Ovary (tissue), 9 donors: Measurements from ENCODE around the gene TRIM74. TPM values are rescaled to one million over a fixed set of nuclear protein-coding genes. Genes with fewer than 3 reads are reported as not detected.
"Not testable (repeated sequence)": the region's sequence is repeated elsewhere in the genome, so short reads cannot be mapped to it uniquely, and the experiment has no call there.

Experiments used
- DNase-seq, 5 donors: peaks; one replicate each; pipeline ENCODE4 v3.0.0-alpha.2; 2019 to 2020
- H3K27ac ChIP-seq, 2 donors: fragments of 200-600 bp; one replicate each; pipeline versions ENCODE4 v1.5.1 to v1.8.0; 2019 to 2022
- H3K27me3 ChIP-seq: fragments of 200-600 bp; one replicate; pipeline ENCODE4 v1.8.0; 2022
- H3K36me3 ChIP-seq: fragments of 200-600 bp; sonication (generic); one replicate; pipeline ENCODE4 v1.5.1; 2019
- H3K4me1 ChIP-seq: one replicate; pipeline ENCODE4 v1.8.1; 2013; ENCODE audit warnings: mild to moderate bottlenecking, moderate library complexity; ENCODE audit not compliant: insufficient read depth
- H3K4me3 ChIP-seq: fragments of 200-600 bp; sonication (generic); one replicate; pipeline ENCODE4 v1.5.1; 2017
- H3K9me3 ChIP-seq, 2 donors: fragments of 200-600 bp in 1 of 2; sonication (generic) in 1 of 2; one replicate each; pipeline versions ENCODE4 v1.5.1 to v1.8.1; 2013 to 2019; ENCODE audit warnings: mild to moderate bottlenecking in 1 of 2, moderate library complexity in 1 of 2
- WGBS, 3 donors: extraction: QIAGEN DNeasy Blood & Tissue Kit in 1 of 3; methylation state at CpG; one replicate each; pipeline versions ENCODE4 v1.1.5 to v1.1.7; 2013 to 2017; 5-methylcytosine and 5-hydroxymethylcytosine counted together
- intact Hi-C, 4 donors: fragments of 100-400 bp; cut with DNase I; formaldehyde crosslinking; loops; one replicate each; pipeline versions ENCODE4 v1.11.0 to v1.15.1; 2022 to 2023
- polyA plus RNA-seq, 2 donors: library from polyadenylated mRNA; stranded (reverse); fragments of 200-250 nt in 1 of 2; fragments of 350-450 nt in 1 of 2; fragmentation: Illumina TruSeq in 1 of 2; extraction: RNeasy Lipid Tissue Mini Kit (QIAGEN cat#74804) in 1 of 2; gene quantifications; one replicate each; pipeline ENCODE4 v1.2.3, GENCODE V29; 2013 to 2014
- total RNA-seq, 7 donors: library from RNA; depleted of rRNA in 2 of 7; stranded (reverse); fragments of >200 nt in 2 of 7; fragmentation: NEBNext Ultra II Directional in 3 of 7; extraction: Animal tissue kit (Norgen Biotek cat#: 25700) in 3 of 7; gene quantifications; one replicate each; pipeline versions ENCODE4 v1.1.0 to v1.2.4, GENCODE V29; 2016 to 2023
- donor health status: DM: no; HTN: no; CAD: no; lungs with moderate emphysema.
- donor health status: DM: no; HTN: no; CAD: no.
- donor health status: Bipolar disorder and iron deficiency.
- donor health status: DM: yes; HTN: yes; CAD: no.
- donor health status: DM: no; HTN: no; CAD: no.
- donor health status: DM: yes; HTN: yes; CAD: no.

Gene TRIM74
- total and polyA plus RNA-seq, 9 donors, result 0.23 to 1.2 (median 0.61) TPM; not detected in 1

- H3K4me1 ChIP-seq, DNase-seq, H3K27me3 ChIP-seq, H3K36me3 ChIP-seq, H3K9me3 ChIP-seq, intact Hi-C loops, H3K27ac ChIP-seq: not testable (repeated sequence)
- 2 to 20% methylated on average over 2 to 3 of the region's 43 CpGs; no CpG with 5 or more reads in 1 of the 3 donors for WGBS, 3 donors
- peak overlapping the region; percentile 28 for H3K4me3 ChIP-seq
These were observed 15.2 kb downstream of the TRIM74 start for GRCh38 chr7:72953901-72954562.

GRCh38 chr7:72950432-72950831 is 18.8 kb downstream of the TRIM74 start:
- DNase-seq, intact Hi-C loops, H3K27ac ChIP-seq, H3K4me3 ChIP-seq, H3K27me3 ChIP-seq, H3K36me3 ChIP-seq, H3K9me3 ChIP-seq, H3K4me1 ChIP-seq: not testable (repeated sequence)
- no CpG with 5 or more reads among the region's 6 CpGs for WGBS, 3 donors

- 62 to 92% (median 81%) methylated on average over 3 to 5 of the region's 6 CpGs for WGBS, 3 donors
- H3K4me1 ChIP-seq, H3K9me3 ChIP-seq, H3K4me3 ChIP-seq, H3K27ac ChIP-seq, intact Hi-C loops, H3K27me3 ChIP-seq, H3K36me3 ChIP-seq: not testable (repeated sequence)
- peak in 3 of 5 donors; percentile 27 to 40 (median 29) for DNase-seq
These were observed 19.6 kb downstream of the TRIM74 start for GRCh38 chr7:72949686-72950085.

GRCh38 chr7:72949276-72949675 is 20.0 kb downstream of the TRIM74 start:
- H3K4me3 ChIP-seq, H3K27me3 ChIP-seq, H3K36me3 ChIP-seq, H3K9me3 ChIP-seq, H3K27ac ChIP-seq, H3K4me1 ChIP-seq, intact Hi-C loops: not testable (repeated sequence)
- WGBS, 3 donors, result 75 to 91% (median 77%) methylated on average over 8 to 9 of the region's 9 CpGs
- DNase-seq, result peak in 1 of 5 donors; percentile 9

- H3K36me3 ChIP-seq, H3K27me3 ChIP-seq, DNase-seq, H3K4me3 ChIP-seq, intact Hi-C loops, H3K9me3 ChIP-seq, H3K4me1 ChIP-seq, H3K27ac ChIP-seq: not testable (repeated sequence)
- WGBS, 3 donors, result 72 to 81% (median 77%) methylated on average over 17 to 22 of the region's 23 CpGs
These were observed 20.6 kb downstream of the TRIM74 start for GRCh38 chr7:72948714-72949113.

- H3K36me3 ChIP-seq, H3K4me1 ChIP-seq, H3K27me3 ChIP-seq, H3K27ac ChIP-seq, H3K4me3 ChIP-seq, intact Hi-C loops, DNase-seq, H3K9me3 ChIP-seq: not testable (repeated sequence)
- WGBS, 3 donors, result 89 to 92% (median 89%) methylated on average over 19 to 22 of the region's 22 CpGs
These were observed 23.0 kb downstream of the TRIM74 start for GRCh38 chr7:72946130-72946745.

- H3K4me3 ChIP-seq, H3K27ac ChIP-seq, intact Hi-C loops, H3K4me1 ChIP-seq, H3K36me3 ChIP-seq, H3K27me3 ChIP-seq, H3K9me3 ChIP-seq: not testable (repeated sequence)
- peak in 1 of 5 donors; percentile 14 for DNase-seq
- WGBS, 3 donors, result 85 to 93% (median 89%) methylated on average over 5 to 8 of the region's 9 CpGs
These were observed 23.7 kb downstream of the TRIM74 start for GRCh38 chr7:72945597-72945996.

GRCh38 chr7:72944937-72945336 is 24.3 kb downstream of the TRIM74 start:
- intact Hi-C loops, H3K4me1 ChIP-seq, H3K36me3 ChIP-seq, H3K27me3 ChIP-seq, H3K9me3 ChIP-seq, H3K27ac ChIP-seq, H3K4me3 ChIP-seq: not testable (repeated sequence)
- peak in 2 of 5 donors; percentile 35 to 58 for DNase-seq
- WGBS, 3 donors, result 15 to 26% (median 22%) methylated on average over 9 to 13 of the region's 15 CpGs

GRCh38 chr7:72942956-72943355 is 26.3 kb downstream of the TRIM74 start:
- not testable (repeated sequence) for H3K36me3 ChIP-seq, H3K27me3 ChIP-seq

GRCh38 chr7:72942022-72942705 is 27.1 kb downstream of the TRIM74 start:
- H3K27me3 ChIP-seq, intact Hi-C loops, H3K36me3 ChIP-seq, H3K27ac ChIP-seq, H3K4me3 ChIP-seq, H3K9me3 ChIP-seq, DNase-seq, H3K4me1 ChIP-seq: not testable (repeated sequence)
- 85 to 86% (median 85%) methylated on average over 5 to 6 of the region's 20 CpGs for WGBS, 3 donors

More at GRCh38 chr7:72942956-72943355, 26.3 kb downstream of the TRIM74 start:
- WGBS, 3 donors, result 92 to 96% (median 94%) methylated on average over 22 to 24 of the region's 25 CpGs
- H3K4me3 ChIP-seq, H3K27ac ChIP-seq, intact Hi-C loops, H3K9me3 ChIP-seq, H3K4me1 ChIP-seq, DNase-seq: not testable (repeated sequence)

GRCh38 chr7:72928216-72928615 is 41.0 kb downstream of the TRIM74 start:
- H3K36me3 ChIP-seq, intact Hi-C loops: not testable (repeated sequence)

GRCh38 chr7:72927791-72928190 is 41.5 kb downstream of the TRIM74 start:
- intact Hi-C loops, H3K4me1 ChIP-seq, DNase-seq, H3K4me3 ChIP-seq, H3K27ac ChIP-seq, H3K36me3 ChIP-seq, H3K27me3 ChIP-seq, H3K9me3 ChIP-seq: not testable (repeated sequence)
- WGBS, 3 donors, result 93 to 95% (median 93%) methylated on average over 6 of the region's 6 CpGs

More at GRCh38 chr7:72928216-72928615, 41.0 kb downstream of the TRIM74 start:
- not testable (repeated sequence) for H3K4me3 ChIP-seq, H3K9me3 ChIP-seq, H3K27ac ChIP-seq, DNase-seq, H3K27me3 ChIP-seq, H3K4me1 ChIP-seq
- WGBS, 3 donors, result 85 to 90% (median 89%) methylated on average over 6 of the region's 6 CpGs
